ENCODE results near the gene GALNT13.

- no peak for TF ChIP-seq CTCF (IDR thresholded peaks at IDR 0.05)
- no peak for TF ChIP-seq POLR2A (IDR thresholded peaks at IDR 0.05)
Observed at GRCh38 chr2:154466226-154466625, 594.5 kb downstream of the GALNT13 start.

All from lower leg skin (tissue), 3 donors.